ACC112 (cell line): ENCODE measurements around the gene FRMD8.
"Not testable (repeated sequence)": the region's sequence is repeated elsewhere in the genome, so short reads cannot be mapped to it uniquely, and the experiment has no call there.

Experiments
- H2AFZ ChIP-seq: fragments of 200-600 bp; sonication (generic); one replicate; pipeline ENCODE4 v1.6.0; 2017; ENCODE audit warnings: antibody characterized with exemption, low read length; ENCODE audit not compliant: unreplicated experiment
- H3K27ac ChIP-seq: fragments of 200-600 bp; sonication (generic); 2 replicates; pipeline ENCODE4 v1.5.1; 2014; ENCODE audit warnings: low read depth, mild to moderate bottlenecking, antibody characterized with exemption, low read length, moderate library complexity
- H3K27me3 ChIP-seq: fragments of 200-600 bp; sonication (generic); 2 replicates; pipeline ENCODE4 v1.6.1; 2014; ENCODE audit warnings: mild to moderate bottlenecking, antibody characterized with exemption, low read length, moderate library complexity, mixed read lengths; ENCODE audit not compliant: insufficient read depth
- H3K36me3 ChIP-seq: fragments of 200-600 bp; sonication (generic); 2 replicates; pipeline ENCODE4 v1.6.1; 2016; ENCODE audit warnings: mild to moderate bottlenecking, antibody characterized with exemption, low read length, moderate library complexity, mixed read lengths; ENCODE audit not compliant: insufficient read depth
- H3K4me1 ChIP-seq: fragments of 200-600 bp; sonication (generic); one replicate; pipeline ENCODE4 v1.6.1; 2016; ENCODE audit warnings: low read length, mixed read lengths; ENCODE audit not compliant: insufficient read depth, unreplicated experiment, control insufficient read depth
- H3K4me3 ChIP-seq: fragments of 200-600 bp; sonication (generic); 2 replicates; pipeline ENCODE4 v1.5.1; 2014; ENCODE audit warnings: mild to moderate bottlenecking, low read depth, low read length
- H3K79me2 ChIP-seq: fragments of 200-600 bp; sonication (generic); one replicate; pipeline ENCODE4 v1.6.0; 2016; ENCODE audit warnings: low read length; ENCODE audit not compliant: control insufficient read depth, unreplicated experiment, insufficient read depth

FRMD8 gene

DNA sequence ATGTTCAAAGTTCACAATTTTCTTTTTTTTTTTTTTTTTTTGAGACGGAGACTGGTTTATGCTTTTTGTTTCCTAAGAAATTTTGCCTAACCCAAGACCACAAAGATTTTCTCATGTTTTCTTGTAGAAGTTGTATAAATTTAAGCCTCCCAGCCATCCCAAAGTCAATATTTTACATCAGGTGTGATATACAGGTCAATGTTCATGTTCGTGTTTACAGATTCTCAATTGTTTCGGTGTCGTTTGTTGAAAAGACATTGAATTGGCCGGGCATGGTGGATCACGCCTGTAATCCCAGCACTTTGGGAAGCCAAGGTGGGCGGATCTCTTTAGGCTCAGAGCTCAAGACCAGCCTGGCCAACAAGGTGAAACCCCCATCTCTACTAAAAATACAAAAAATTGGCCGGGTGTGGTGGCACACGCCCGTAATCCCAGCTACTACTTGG, 15.4 kb downstream of the FRMD8 start:
- Histone ChIP-seq H3K4me1 (no peaks in the 10 kb centered on the region), H3K27ac (no peak overlapping the region), H3K79me2 (no peaks in the 10 kb centered on the region), H2AFZ (no peak overlapping the region), H3K4me3 (no peak overlapping the region), H3K27me3 (no peaks in the 10 kb centered on the region), H3K36me3 (peaks cover 7% of the 10 kb centered on the region)

DNA sequence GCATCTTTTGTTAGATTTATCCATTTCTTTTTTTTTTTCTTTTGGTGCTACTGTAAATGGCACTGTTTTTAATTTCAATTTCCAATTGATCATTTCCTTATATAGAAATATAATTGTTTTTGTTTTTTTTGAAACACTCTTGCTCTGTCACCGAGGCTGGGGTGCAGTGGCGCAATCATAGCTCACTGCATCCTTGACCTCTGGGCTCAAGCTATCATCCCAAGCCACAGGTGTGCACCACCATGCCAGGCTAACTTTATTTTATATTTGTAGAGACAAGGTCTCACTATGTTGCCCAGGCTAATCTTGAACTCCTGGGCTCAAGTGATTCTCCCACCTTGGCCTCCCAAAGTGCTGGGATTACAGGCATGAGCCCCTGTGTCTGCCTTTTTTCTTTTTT, 16.4 kb downstream of the FRMD8 start:
- Histone ChIP-seq H2AFZ (no peak overlapping the region), H3K27ac (no peak overlapping the region), H3K4me3 (no peak overlapping the region), H3K27me3 (no peaks in the 10 kb centered on the region), H3K4me1 (no peaks in the 10 kb centered on the region), H3K79me2 (no peaks in the 10 kb centered on the region), H3K36me3 (peaks cover 7% of the 10 kb centered on the region)

DNA sequence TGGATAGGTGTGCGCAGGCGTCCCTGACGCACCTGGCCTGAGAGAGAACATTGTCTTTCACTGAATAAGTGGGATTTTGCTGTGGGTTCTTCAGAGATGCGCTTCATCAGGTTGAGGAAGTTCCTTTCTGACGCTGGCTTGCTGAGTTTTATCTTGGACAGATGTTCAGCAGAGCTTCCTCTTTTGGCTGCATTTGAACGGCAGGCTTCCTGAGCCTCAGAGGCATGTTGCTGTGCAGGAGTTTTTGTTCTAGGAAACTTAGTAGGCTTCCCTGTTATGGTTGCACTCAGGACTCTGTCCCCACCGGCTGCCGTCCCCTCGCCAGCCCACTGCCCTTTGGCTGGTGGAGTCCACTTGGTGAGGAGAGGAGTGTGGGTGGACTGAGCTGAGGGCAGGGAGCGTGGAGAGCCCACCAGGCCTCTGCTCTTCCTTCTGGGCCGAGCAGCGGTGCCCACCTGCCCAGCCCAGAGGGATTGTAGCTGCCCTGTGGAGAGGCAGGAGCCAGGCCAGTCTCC, 17.2 kb downstream of the FRMD8 start:
- H3K4me3 ChIP-seq: no peak overlapping the region
- H3K79me2 ChIP-seq: no peaks in the 10 kb centered on the region
- no peak overlapping the region for H2AFZ ChIP-seq
- peaks cover 8% of the 10 kb centered on the region for H3K36me3 ChIP-seq
- no peak overlapping the region for H3K27ac ChIP-seq
- no peaks in the 10 kb centered on the region for H3K4me1 ChIP-seq
- no peaks in the 10 kb centered on the region for H3K27me3 ChIP-seq

DNA sequence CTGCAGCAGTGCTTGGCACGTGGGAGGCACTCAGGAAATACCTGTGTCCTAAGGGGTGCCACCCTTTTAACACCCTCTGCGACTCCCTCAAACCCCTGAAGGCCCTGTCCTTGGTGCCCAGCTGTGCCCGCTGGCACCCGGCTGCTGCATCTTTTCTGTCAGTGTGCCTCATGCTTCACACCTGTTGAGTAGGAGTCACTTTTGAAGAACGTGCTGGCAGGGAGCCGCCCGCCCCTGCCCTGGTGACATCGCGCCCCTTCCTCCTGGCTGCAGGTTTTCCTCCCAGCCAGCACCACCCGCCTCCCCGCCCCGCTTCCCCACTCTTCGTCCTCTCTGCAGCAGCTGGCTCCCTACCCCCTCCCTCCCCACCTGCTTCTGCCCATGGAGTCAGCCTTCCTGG, 17.8 kb downstream of the FRMD8 start:
- Histone ChIP-seq H3K36me3 (peaks cover 11% of the 10 kb centered on the region), H3K27me3 (no peaks in the 10 kb centered on the region), H3K27ac (no peak overlapping the region), H3K4me1 (no peaks in the 10 kb centered on the region), H3K79me2 (no peaks in the 10 kb centered on the region), H2AFZ (no peak overlapping the region), H3K4me3 (no peak overlapping the region)

- Histone ChIP-seq H3K27me3 (no peaks in the 10 kb centered on the region), H2AFZ (no peak overlapping the region), H3K4me1 (no peaks in the 10 kb centered on the region), H3K4me3 (no peak overlapping the region), H3K79me2 (no peaks in the 10 kb centered on the region), H3K36me3 (peaks cover 14% of the 10 kb centered on the region), H3K27ac (no peak overlapping the region)
These were observed 18.4 kb downstream of the FRMD8 start for GRCh38 chr11:65404638-65405339.

- Histone ChIP-seq H3K79me2 (no peaks in the 10 kb centered on the region), H3K27ac (no peak overlapping the region), H3K4me3 (no peak overlapping the region), H3K36me3 (0 out of 2 replicates have a peak, but pooled peaks cover 7% of the 10 kb centered on the region), H2AFZ (no peak overlapping the region), H3K4me1 (no peaks in the 10 kb centered on the region), H3K27me3 (no peaks in the 10 kb centered on the region)
These were observed 24.7 kb downstream of the FRMD8 start for GRCh38 chr11:65410936-65411680.

- Histone ChIP-seq H2AFZ (no peak overlapping the region), H3K4me3 (no peak overlapping the region), H3K79me2 (peaks cover 3% of the 10 kb centered on the region), H3K4me1 (peaks cover 3% of the 10 kb centered on the region), H3K36me3 (0 out of 2 replicates have a peak, but pooled peaks cover 7% of the 10 kb centered on the region), H3K27me3 (no peaks in the 10 kb centered on the region), H3K27ac (no peak overlapping the region)
These were observed 25.2 kb downstream of the FRMD8 start for GRCh38 chr11:65411681-65412070.

- no peak overlapping the region for H3K27ac ChIP-seq
- H3K36me3 ChIP-seq: 0 out of 2 replicates have a peak, but pooled peaks cover 7% of the 10 kb centered on the region
- H3K4me3 ChIP-seq: no peak overlapping the region
- peaks cover 11% of the 10 kb centered on the region for H3K4me1 ChIP-seq
- no peak overlapping the region for H2AFZ ChIP-seq
- peaks cover 11% of the 10 kb centered on the region for H3K79me2 ChIP-seq
- H3K27me3 ChIP-seq: no peaks in the 10 kb centered on the region
These were observed 26.0 kb downstream of the FRMD8 start for GRCh38 chr11:65412271-65413076.

GRCh38 chr11:65413077-65413664, 26.7 kb downstream of the FRMD8 start:
- not testable (repeated sequence) for H3K36me3 ChIP-seq, H3K27me3 ChIP-seq, H3K27ac ChIP-seq, H3K4me3 ChIP-seq, H2AFZ ChIP-seq
- Histone ChIP-seq H3K79me2 (peaks cover 18% of the 10 kb centered on the region), H3K4me1 (peaks cover 18% of the 10 kb centered on the region)

DNA sequence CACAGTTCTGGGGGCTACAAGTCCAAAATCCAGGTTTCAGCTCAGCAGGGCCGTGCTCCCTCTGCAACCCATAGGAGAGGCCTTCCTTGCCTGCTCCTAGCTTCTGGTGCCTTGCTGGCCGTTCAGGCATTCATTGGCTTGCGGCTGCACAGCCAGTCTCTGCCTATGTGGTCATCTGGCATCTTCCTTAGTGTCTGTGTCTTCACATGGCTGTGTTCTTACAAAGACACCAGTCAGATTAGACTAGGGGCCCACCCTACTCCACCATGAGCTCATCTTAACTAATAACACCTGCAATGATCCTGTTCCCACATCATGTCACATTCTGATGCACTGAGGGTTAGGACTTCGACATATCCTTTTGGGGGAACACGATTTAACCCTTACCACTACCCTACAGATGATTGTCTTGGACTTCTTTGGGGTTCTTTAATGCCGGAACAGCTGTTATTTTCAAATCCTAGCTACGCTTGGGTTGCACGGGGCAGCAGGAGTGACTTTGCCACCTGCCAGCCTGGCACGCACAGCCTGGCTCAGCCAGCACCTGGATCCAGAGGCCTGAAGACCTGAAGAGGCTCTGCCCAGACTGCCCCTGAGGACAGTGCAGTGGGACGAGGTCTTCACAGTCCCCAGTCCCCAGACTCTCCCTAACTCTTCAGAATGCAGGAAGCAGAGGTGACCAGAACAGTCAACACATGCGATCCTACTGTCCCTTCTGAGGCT, 28.5 kb downstream of the FRMD8 start:
- Histone ChIP-seq H3K27ac (no peak overlapping the region), H3K79me2 (peaks cover 26% of the 10 kb centered on the region), H2AFZ (no peak overlapping the region), H3K27me3 (no peaks in the 10 kb centered on the region), H3K36me3 (no peaks in the 10 kb centered on the region), H3K4me3 (no peak overlapping the region), H3K4me1 (peaks cover 32% of the 10 kb centered on the region)
